Left cardiac atrium (tissue), 4 donors: Measurements from ENCODE around the gene PLEKHM1. TPM values are rescaled to one million over a fixed set of nuclear protein-coding genes. Genes with fewer than 3 reads are reported as not detected.
"Not testable (repeated sequence)": the region's sequence is repeated elsewhere in the genome, so short reads cannot be mapped to it uniquely, and the experiment has no call there.

Source experiments
- ATAC-seq, 2 donors: fragments of 200-7000 bp; cut with Tn5 transposase; one replicate each; pipeline ENCODE4 v1.9.1; 2020; ENCODE audit warnings: mild to moderate bottlenecking in 2 of 2, moderate library complexity in 2 of 2
- DNase-seq: peaks from one replicate; pipeline ENCODE4 v3.0.0-alpha.2; 2020
- intact Hi-C, 2 donors: fragments of 100-400 bp; cut with DNase I; formaldehyde crosslinking; loops; one replicate each; pipeline versions ENCODE4 v1.14.1 to v1.15.1; 2022 to 2023
- total RNA-seq, 2 donors: library from RNA; stranded (reverse); fragmentation: NEBNext Ultra II Directional; extraction: Animal tissue kit (Norgen Biotek cat#: 25700); gene quantifications; one replicate each; pipeline ENCODE4 v1.2.1, GENCODE V29; 2021
- donor health status: DM: no; HTN: yes; CAD: no.
- donor health status: DM: no; HTN: yes; CAD: no; lungs with severe emphysema.
- donor health status: DM: yes; HTN: yes; CAD: no.
- donor health status: Dilated cardiomyopathy.

The PLEKHM1 gene
- total RNA-seq, 2 donors from 2014 or later: 31.3 to 33.6 TPM

DNA sequence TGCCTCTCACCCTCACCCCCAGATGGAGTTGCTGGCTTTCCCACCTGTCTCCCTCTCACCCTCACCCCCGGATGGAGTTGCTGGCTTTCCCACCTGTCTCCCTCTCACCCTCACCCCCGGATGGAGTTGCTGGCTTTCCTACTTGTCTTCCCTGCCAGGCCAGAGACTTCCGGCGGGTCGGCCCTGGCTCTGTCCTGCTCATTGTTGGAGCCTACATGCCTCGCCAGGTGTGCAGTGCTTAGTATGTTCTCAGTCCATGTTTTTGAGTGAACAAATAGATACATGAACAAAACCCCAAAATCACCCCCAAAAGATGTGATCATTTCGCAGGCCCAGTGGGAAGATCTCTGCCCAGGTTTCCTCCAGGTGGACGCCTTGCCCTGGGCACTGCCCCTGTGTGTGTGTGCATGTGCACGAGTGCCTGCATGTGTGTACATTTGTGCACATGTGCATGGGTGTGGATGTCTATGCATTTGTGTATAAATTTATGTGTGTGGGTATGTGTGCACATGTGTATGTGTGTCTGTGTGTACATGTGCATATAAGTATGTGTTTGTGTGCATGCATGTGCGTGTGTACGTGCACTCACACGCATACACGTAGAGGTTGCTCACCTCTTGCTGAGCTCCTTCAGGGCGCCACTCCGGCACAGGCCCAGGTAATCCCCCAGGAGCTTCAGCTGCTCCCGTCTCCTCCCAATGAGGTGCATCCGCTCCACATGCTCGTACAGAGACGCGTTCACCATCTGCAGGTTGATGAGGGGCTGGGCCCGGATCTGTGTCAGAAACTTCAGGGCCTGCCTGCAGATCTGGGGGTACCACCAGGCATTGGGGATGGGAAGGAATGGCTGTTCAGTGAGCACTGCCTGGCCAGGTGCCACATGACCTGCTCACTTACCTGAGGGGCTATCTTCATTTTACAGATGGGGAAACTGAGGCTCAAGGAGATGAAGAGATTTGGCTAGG, 45.4 kb downstream of the PLEKHM1 start:
- DNase-seq, ATAC-seq, intact Hi-C loops: not testable (repeated sequence)

DNA sequence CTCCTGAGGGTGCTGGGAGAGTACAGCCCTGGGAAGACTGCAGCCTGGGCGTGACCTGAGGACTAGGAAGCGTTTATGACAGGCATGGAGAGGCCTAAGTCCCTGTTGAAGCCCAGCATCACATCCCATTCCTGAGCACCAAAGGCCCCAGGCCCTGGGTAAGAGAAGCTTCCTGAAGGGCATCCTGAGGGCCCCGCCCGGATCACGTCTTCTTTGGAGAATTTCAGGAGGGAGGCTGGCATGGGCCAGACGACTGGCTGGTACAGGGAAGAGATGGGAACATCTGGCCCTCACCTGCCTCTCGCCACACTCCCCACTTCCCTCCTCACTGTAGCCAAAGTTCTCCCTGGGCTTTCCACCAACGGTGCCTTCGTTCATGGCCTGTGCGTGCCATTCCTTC, 46.2 kb downstream of the PLEKHM1 start:
- DNase-seq, intact Hi-C loops, ATAC-seq: not testable (repeated sequence)

DNA sequence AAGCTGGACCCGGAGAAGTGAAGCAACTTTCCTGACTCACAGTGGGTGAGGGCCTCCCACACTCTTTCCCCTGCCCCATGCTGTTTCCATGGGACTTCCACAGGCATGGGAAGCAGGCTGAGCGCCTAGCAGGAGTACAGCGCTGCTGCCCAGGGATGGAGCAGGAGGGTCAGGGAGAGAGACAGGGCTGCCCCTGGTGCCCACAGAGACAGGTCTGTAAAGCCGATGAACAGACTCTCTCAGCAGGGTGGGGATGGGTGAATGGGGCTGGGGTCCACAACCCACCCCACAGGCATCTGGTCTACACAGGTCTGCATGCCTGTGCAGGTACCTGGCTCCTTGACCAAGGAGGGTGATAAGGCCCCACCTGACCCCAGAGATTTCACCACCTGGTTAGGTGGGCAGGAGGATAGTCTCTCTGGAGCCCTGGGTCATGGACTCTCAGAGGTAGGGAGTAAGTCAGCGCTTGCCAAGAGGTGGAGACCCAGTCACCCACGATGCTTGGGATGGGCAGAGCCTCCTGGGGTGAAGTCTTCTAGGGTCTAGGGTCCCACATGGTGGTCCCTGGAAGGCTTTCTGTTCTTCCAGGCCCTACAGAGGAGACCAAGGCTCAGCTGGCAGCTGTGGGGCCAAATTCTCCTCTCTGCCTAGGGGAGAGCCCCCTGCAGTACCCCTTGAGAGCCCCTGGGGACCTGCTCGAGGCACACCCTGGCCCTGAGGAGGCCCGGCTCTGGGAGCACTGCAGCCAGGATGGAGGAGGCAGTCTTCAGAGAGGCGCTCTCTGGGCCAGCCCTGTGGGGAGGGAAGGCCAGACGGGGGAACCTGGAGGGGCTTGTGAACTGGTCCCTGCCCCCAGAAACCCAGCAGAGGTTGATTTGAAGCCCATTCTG, 46.9 kb downstream of the PLEKHM1 start:
- intact Hi-C loops, DNase-seq, ATAC-seq: not testable (repeated sequence)

DNA sequence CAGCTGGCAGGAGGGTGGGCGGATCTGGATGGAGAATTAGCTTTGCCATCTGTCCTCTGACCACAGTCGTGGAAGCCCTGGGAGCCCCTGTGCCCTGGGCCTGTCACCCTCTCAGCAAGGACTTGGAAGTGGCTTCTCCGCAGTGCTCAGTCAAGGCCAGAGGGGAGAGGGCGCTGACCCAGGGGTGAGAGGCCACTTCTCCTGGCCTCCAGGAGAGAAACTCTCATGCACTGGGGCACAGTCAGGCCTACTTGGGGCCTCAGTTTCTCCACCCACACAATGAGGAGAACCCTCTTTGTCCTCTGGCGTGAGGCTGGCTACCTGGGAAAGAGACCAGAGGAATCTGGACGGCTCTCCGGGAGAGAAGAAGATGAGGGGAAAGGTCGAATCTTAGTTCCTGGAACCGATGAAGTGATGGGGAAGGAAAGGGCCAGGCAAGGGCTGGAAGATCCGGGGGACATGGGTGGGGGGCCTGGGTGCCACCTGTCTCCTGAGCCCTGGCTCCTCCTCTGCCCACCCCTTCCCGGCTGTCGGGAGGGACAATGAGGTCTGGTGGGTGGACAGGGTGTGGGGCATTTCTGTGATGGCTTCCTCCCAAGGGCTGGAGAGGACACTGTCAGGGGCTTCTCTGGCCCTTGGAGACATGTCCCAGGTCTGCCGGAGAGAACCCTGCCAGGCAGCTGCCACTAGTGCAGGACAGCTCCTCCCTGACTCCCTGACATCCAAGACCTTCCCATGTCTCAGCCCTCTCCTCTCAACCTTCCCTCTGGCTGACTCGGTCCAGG, 48.8 kb downstream of the PLEKHM1 start:
- DNase-seq (no peak), ATAC-seq (no peak)
- intact Hi-C loops: no loop called here

DNA sequence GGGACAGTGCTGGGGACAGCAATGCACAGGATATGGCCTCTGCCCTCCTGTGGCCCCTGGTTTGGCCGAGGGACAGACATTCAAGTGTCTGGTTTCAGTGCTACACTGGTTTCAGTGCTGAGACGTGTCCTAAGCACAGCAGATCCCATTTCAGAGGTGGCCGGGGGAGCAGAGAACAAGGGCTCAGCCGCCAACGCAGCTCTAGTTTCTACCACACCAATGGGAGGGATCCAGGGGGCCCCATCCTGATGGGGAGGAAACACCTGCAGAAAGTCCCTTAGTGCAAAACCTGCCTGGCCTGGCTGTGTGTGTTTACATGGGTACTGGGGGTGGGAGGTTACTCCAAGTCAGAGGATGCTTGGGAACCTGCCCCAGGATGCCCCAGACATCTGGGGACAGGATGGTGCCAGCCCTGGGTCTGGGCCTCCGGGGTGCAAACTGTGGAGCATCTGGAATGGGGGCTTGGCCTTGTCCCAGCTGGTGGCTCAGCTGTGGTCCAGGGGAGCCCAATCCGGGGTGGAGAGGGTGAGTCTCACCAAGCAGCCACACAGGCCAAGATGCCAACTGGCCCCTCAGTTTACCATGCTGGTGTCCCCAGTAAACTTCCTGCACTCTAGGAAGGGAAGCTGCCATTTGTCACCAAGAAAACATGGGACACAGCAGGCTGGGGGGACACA, 49.5 kb downstream of the PLEKHM1 start:
- DNase-seq, ATAC-seq, intact Hi-C loops: not testable (repeated sequence)

DNA sequence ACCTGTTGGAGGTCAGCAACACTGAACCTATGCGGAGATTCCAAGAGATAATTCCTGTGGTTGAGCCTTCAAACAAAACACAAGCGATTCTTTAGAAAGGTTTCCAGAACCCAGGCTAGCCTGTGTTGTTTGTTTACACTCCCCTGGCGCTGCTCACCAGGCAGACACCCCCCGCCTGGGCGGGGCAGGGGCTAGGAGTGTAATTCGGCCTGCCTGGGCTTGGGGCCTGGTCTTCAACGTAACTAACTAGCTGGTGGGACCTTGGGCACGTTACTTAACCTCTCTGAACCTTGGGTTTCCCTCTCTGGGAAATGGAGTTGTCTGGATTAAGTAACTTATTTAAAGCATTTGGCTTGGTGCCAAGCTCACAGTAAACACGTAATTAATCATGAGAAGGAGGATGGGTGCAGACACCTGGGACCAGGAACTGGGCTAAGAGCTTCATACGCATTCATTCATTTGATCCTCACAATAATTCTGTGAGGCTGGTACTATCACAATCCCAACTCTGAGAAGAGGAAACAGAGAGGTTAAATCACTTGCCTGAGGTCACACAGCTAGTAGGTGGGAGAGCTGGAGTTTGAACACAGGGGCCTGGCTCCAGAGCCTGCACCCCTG, 50.3 kb downstream of the PLEKHM1 start:
- intact Hi-C loops: no loop called here
- DNase-seq (no peak), ATAC-seq (no peak)

DNA sequence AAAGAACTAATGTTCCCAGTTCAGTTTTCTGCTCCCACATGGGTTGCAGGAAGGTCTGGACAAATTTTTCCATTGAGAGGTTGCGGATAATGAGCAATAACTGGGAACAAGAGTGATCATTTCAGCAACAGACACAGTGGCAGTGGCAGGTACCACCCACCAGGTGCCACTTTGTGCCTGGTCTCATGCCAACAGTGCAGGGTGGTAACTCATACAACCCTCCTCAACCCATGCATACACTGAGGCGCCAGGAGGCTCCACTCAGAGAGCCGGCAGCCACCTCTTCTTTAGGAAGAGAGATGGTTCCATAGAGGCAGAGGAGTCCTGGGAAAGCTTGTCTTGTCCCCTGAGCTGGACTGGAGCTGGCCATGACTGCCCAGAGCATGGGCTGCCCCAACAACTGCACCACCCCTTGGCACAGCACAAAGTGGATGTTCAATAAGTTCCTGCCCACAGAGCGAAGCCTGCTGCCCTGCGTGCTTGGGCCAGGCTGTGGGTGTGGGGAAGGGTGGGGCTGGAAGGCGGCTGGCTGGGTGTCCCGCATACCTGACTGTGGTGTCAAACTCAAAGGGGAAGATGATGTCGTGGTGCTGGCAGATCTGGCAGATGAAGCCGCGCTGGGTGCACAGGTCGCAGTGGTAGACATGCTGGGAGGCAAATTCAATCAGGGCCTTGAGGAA, 51.5 kb downstream of the PLEKHM1 start:
- DNase-seq (no peak), ATAC-seq (no peak)
- intact Hi-C loops: no loop called here

DNA sequence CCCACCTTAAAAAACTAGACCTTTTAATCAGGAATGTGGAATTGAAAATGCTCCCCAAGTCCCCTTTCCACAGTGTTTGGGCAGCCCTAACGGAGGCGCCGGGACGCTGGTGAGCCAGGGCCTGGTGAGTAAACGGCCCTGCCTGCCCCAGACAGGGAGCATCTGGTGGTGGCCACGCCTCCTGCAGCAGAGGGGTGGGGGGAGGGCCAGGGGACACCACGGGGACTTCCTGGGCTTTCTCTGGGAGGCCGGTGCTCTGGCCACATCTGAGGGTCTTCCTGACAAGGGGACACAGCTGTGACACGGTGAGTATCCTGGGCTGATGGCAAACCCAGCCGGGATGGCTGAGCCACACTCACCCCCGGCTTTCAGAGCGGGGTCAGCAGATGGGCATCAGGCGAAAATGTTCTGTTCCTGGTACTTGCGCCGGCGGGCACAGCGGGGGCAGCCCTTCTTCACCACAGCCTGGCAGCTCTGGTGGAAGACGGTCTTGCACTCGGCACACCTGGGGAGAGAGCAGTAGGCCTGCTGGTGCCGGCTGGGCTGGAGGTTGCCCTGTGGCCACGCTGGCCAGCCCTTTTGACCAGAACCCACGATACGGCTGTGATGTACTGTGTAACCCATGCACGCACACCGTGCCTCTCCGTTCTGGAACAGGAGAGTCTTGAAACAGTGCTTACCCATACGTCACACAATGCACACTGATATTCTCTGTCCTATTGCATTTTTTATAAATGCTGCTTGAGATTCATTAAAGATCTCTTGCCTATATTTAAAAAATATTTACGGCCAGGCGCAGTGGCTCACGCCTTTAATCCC, 52.8 kb downstream of the PLEKHM1 start:
- ATAC-seq (no peak), DNase-seq (no peak)
- intact Hi-C loops: no loop called here

DNA sequence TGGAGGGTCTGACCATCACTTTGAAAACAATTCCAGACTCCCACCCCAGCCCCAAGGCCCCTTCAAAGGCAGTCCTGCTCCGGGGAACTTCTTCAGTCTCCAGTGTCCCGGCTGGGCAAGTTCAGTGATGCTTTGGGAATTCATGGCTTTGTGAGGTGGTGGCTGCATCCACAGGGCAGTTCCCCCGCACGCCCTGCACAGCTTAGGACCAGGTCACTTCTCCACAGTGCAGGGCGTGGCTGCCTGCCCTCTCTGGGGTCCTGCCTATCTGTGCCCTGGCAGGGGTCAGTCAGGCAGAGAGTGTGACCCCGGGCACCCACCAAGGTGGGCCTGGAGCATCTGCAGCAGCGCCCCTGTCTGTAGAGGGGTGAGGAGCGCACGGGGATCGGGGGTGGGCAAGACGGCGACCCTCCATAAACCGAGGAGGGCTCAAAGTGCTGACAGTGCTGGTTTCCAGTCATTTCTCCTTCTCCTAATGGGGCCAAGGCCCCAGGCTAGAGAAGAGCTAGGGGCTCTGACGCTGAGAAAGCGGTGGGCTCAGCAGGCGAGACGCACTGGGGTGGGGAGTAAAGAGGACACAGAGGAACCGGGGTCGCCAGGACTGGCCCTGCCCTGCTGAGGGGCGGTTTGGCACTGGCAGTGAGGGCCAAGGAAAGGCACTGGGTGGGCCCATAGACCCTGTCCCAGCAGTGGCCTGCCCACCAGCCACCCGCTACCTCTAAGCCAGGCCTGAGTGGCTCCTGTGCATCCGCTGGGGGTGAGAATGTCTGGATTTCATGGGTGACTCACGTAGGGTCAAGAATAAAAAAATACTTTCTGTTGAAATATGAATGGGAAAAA, 53.7 kb downstream of the PLEKHM1 start:
- intact Hi-C loops: no loop called here
- no peak for ATAC-seq
- no peak for DNase-seq

DNA sequence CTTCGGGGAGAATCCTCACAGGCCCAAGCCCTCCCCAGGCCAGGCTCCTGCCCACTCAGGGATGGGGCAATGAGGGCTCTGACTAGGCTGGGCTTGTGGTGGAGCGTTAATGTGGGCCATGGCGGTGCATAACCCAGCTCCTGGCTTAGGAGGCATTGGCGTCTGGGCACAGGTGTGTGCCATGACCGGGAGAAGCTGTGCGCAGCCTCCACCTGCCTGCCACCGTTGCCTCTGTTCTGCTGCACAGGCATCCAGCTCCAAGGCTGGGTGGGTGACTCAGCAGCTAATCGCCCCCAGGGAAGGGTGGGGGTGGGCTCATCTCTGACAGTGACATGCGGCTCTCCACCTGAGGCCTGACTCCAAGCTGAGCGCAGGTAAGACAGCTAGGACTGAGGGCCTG, 54.4 kb downstream of the PLEKHM1 start:
- intact Hi-C loops: no loop called here
- DNase-seq (no peak), ATAC-seq (no peak)

DNA sequence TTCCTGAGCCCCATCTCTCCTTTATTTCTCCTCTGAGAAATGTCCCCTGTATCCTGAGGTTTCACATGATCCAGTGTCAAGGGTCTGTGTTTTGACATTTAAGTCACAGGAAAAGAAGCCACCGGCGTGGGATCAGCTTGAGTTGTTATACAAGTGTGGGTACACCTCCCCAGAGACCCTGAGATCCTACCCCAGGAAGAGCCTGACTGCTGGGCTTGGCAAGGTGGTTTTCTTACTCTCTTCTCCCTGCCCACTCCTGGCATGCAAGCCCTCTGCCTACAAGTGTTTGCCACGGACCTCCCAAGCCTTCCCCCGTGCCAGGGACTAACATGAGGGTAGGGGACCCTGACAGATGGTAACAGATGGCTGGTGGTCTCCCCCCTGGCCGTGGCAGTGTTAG, 55.0 kb downstream of the PLEKHM1 start:
- intact Hi-C loops: no loop called here
- ATAC-seq (no peak), DNase-seq (no peak)

DNA sequence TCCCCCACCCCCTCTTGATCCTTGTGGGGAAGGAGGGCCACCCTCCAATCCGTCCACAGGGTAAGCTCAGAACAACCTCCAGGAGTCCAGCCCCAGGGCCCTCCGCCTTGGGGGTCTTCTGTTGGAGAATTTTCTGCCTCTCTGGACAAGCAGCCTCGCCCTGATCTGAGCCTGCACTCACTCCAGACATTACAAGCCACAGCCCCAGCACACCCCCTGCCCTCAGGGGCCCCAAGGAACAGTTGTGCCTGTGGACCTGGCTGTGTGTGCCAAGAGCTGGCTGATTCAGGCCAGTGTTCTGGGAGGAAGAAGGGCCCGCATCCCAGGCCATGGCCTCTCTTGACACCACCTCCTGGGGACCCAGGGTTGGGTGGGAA, 57.4 kb downstream of the PLEKHM1 start:
- DNase-seq: no peak
- intact Hi-C loops: no loop called here
- no peak for ATAC-seq

DNA sequence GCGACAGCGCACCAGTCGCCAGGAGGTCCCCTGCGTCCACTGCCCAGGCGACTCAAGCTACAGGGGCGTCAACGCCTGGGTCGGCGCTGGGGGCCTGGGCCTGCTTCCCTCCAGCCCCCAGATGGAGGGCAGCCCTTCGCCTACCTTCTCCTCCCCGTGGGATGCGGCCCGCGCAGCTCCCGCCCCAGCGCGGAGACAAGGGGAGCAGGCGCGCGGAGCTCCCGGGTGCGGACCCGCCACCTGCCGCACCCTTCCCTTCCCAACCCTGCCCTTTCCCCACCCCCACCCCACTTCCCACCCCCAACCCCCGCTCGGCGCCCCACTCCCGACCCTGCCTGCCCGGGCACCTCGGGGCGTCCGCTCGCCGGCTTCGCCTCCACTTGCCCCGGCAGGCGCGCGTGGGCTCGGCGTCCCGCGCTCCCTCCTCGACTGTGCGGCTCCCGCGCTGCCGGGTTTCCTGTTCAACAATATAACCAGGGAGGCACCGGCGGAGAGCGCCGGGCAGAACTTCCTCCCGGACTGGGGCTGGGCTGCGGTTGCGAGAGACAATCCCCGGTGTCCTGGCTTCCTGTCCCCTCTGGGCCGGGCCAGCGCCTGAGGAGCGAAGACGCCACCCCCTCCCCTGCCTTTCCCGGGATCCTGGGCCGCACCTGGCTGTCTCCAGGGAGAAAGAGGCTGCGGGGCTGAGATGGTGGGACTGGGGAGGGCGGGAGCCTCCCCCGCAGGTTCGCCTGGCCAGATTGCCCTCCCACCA, 57.9 kb downstream of the PLEKHM1 start, which contains the start of gene ARHGAP27:
TSS of gene ARHGAP27 (minus strand) at position 466 of the 754 bp plus-strand sequence. CDS start 2,591 bp downstream, outside the sequence.
- ATAC-seq (peak; percentile 24 to 32), DNase-seq (peak; percentile 78)
- intact Hi-C loops: no loop called here

DNA sequence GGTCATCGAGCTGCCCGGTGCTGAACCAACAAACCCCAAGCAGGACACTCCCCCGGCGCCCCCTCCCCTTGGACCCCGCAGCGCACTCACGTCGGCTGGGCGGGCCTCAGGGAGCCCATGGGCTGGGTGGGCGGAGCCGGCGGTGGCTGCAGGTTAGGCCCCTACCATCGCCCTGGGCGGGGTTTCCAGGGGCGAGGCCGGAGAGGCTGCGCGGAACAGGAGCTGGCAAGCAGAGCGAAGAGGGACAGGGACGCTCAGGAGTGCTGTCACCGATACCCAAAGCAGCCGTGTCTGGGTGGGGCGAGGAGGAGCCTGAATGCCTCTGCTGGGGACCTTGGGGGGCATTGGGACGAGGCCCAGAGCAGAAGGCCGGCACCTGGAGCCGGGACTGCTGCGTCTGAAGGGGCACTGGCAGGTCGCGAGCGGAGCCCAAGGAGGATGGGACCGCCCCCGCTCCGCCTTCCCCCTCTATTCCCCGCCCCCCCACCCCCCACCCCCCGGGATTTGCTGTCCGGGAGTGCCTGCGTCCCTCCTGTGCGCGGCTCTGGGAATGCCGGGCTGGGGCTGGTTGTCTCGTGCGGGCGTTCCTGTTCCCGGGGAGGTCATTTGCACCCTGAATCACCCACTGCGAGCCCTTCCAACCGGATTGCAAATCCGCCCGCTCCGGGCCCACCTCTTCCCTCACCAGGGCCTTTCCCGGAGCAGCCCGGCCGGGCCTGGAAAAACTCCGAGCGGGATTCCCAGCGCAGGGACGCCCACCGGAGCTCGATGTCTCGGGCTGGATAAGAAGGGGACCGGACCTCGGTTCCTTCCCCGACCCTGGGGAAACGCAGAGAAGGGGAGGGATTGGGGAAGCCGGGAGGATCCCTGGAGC, 58.8 kb downstream of the PLEKHM1 start:
- peak; percentile 38 to 59 for ATAC-seq
- DNase-seq: peak; percentile 78
- intact Hi-C loops: no loop called here
